Inflammatory macrophage (primary cell): ENCODE results near the gene FBN2.
A peak's percentile ranks its signal among the peaks of the same experiment; 100 is the strongest.

Experiments
- DNase-seq, 2 donors: peaks; one replicate each; pipeline ENCODE4 v3.0.0-alpha.2; 2020 to 2022

FBN2 gene

DNA sequence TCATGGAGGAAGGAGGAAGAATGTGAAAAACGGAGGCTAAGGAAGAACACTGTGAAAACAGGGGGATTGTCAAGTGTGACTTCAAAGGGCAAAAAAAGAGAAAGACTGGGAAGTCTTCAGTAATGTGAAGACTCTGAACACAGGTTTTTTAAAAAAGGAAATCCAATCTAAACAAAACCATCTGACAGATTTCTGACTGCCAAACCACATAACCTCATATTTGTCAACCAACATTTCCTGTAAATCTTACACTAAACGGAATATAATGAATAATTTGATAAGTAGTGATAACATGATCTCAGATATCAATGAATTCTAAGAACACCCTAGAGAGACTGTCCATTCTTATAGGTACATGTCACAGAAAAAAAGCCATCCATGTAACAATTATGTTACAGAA, 124.7 kb downstream of the FBN2 start:
- DNase-seq, result no peak

DNA sequence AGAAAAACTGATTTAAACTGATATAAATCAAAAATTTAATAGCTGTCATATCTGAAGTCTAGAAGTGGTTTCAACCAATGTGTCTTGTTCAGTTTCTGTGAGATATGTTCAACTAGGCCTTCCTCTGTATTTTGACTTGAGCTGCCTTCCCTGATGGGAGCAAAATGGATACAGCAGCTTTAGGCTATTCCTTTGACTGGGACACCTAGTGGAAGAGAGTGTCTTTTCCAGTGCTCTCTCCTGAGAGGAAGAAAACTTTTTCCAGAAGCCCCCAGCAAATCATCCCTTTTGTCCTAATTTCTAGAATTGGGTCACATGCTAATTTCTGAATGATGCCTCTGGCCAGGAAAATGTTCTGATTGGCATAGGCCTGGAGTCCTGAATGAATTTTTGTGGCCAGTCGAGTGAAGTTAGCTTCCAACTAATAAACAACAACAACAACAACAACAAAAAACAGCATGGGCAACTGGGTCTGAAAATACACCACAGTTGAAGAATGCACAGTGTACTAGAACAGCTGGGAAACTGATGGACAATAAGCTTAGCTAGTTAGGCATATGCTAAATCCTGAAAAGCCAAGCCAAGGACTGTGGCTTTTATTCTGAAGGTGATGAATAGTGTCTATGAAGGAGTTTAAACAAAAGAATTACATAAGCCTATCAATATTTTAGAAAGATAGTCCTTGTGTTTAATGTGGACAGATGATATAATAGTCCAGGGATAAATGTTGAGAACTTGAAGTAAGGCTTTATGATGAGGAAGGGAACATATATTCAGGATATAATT, 125.7 kb downstream of the FBN2 start:
- no peak for DNase-seq

DNA sequence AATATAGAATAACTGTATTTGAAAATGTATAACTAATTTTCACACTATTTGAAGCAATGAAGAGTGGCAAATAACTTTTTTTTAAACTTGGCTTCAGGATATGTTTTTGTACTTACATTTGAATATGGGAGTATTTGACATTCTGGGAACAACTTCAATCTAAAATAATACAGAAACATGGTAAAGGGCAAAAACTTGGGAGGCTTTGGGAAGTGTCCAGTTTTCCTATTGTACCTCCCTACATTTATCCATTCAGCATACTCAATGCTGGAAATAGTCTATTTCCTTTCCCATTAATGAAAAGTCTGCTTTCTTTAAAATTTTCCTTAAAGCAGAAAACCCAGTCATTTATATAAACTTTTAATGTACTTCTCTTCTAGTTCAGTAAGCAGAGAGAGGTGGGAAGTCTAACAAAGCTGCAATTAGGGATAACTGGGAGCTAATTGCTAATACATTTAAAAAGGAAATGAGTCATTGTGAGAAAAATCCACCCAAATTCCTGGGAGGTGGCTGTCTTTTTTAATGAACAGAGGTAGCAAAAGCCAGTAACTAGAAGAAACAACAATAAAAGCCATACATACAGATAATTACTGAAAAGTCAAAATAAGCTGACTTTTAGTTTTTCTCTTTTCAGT, 128.8 kb downstream of the FBN2 start:
- no peak for DNase-seq

DNA sequence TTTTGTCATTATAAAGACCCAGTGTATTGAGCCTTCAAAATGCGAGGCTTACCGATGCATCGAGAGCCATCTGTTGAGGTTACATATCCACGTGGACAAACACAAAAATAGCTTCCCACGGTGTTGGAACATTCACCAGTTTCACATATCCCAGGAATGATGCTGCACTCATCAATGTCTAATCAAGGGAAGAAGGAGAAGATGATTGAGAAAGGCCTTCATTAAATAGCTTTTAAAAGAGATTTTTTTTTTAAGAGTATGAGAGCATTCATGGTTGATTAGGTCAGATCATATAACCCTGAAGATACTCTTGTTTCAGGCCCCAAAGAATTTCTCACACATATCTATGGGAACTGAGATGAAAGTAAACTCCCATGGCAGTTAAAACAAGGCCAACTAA, 129.4 kb downstream of the FBN2 start:
- DNase-seq, result no peak

DNA sequence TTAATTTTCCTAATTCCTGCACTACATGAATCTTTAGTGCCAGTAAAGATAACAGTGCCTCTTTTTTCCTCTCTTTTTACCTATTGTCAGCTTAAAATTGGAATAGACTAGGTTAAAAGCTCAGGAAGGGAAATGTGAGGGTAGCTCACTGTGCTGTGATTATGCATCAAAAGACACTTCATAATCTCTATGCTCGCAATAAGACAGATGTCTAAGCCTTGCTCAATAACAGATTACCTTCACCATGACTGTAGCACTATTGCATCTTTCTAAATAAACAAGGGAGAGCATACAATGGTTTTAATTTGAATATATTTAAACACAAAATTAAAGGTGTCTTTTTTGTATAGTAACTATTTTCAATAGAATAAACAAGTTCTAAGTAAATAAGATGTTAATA, 130.1 kb downstream of the FBN2 start:
- no peak for DNase-seq

DNA sequence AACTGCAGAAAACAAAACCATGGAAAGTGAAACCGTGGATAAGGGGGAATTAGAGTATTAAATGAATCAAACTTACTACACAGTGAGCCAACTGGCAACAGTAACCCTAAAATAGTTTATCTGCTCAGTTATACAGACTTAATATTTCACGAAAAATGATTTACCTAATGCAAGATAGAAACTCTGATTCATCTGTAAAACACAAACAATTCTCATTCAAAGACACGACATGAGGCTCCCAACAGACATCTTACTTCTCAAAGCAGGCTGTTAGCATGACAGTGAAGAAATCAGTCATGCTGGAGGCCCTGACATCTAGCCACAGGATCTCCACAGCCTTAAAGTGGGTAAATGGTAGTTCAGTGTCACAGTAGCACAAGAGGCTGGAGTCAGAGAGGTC, 131.2 kb downstream of the FBN2 start:
- DNase-seq, result no peak

DNA sequence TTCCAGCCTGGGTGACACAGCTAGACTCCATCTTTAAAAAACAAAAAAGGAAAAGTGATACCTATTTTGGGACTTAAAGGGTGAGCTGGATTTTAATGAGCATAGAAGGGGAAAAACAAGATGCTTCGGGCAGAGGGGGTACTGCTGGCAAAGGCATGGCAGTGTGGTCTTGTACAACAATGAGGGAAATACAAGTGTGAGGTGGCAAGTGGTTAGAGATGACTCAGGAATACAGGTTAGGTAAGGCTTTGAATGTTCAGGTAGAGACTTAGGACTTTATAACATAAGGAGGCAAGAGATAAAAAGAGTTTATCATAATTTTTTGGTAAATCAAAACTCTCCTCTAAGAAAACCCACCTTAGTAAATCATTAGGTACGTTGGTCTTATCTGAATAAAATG, 132.9 kb downstream of the FBN2 start:
- no peak for DNase-seq

DNA sequence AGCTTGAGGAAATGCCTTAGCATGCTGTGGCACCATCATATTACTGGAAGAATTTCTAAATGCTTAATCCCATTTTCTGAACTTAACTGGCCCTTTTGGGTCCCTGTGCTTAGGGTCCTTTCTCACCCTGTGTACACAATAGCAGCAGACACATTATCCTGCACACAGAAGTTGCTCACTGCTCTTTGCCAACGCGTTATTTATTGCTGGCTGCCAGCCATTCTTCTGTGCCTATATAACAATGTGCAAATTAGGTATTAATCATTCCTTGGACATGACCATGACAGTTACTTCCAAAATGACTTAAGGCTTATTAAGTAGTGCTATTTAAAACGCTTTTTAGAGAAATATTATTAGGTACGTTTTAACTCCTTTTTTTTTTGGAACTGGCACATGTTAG, 134.7 kb downstream of the FBN2 start:
- DNase-seq, result no peak

DNA sequence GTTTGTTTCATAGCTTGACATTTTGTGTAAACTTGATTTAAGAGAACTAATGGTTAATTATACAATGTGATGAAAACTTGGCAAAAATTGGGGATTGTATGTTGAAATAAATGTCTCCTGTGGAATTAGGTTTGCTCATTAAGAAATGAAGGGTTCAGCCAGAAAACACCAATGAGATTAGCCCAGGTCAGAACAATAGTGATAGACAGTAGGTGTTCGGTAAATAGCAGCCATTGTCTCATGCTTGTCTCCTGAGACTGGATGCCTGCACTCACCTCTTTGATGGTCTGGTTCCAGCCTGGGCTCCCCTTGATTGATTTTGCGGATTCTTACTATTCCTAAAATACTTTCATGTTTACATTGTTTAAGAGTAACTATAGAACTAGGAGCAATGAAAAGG, 135.5 kb downstream of the FBN2 start:
- no peak for DNase-seq

DNA sequence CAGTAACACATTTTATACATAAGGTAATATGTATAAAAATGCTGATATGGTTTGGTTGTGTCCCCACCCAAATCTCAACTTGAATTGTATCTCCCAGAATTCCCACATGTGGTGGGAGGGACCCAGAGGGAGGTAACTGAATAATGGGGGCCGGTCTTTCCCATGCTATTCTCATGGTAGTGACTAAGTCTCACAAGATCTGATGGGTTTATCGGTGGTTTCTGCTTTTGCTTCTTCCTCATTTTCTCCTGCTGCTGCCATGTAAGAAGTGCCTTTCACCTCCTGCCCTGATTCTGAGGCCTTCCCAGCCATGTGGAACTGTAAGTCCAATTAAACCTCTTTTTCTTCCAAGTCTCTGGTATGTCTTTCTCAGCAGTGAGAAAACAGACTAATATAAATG, 137.3 kb downstream of the FBN2 start:
- DNase-seq, result peak; percentile 55 to 66

DNA sequence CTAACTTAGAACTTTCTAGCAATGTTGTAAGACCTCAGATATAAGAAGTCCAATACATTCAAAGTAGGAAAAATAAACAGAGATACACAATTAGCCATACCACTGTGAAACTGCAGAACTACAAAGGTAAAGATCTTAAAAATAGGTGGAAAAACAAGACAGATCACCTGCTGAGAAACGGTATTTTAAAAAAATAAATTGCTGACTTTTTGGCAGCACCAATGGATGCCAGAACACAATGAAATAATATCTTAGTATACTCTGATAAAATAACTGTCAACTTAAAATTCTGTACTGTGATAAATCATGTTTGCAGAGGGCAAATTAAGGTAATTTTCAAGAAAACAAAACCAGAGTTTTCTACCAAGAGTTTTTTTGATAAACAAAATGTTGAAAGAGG, 138.9 kb downstream of the FBN2 start:
- DNase-seq, result no peak

DNA sequence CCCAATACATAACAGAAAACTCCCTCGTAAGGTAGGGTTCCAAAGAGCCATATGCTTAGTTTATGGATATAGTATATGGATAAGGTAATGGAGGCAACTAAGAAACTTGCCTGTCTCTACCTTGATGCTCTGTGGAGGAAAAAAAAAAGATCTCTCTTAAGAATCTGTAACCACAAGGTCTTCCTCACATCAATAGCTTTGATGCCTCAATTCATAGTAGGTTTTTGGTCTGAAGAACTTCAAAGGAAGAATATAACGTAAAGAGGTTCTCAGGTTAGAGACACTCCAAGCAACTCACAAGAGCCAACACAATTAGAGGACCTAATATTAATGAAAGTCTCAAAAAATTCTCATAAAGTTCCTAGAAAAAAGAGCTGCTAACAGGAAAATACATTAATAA, 140.2 kb downstream of the FBN2 start:
- no peak for DNase-seq

DNA sequence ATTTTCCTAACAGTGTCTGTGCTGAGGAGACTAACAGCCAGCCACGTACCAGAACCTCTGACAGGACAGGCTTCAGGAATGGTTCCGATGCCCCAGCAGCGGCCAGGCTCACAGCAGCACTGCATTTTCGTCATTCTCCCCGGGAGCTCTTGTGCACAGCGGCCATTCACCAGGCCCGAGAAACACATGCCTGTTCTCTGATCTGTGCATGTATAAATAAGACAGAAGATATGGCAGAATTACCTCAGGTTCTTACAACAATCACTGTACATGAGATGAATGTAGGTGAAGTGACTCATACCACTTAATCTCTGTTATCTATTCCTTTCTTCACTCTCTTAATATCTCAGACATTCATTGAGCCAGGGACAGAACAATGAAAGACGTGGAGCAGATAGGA, 143.0 kb downstream of the FBN2 start:
- DNase-seq, result no peak

DNA sequence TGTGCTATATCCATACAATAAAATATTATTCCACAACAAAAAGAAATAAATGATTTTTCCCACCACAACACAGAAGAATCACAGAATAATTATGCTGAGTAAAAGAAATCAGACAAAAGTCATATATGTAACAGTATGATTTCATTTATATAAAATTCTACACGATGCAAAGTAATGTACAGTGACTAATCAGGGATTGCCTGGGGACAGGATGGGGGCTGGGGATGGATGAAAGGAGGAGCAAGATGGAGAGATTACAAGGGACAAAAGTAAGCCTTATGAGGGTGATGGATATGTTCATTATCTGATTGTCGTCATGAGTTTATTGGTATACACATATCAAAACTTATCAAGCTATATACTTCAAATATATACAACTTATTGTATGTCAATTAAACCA, 154.0 kb downstream of the FBN2 start:
- no peak for DNase-seq

DNA sequence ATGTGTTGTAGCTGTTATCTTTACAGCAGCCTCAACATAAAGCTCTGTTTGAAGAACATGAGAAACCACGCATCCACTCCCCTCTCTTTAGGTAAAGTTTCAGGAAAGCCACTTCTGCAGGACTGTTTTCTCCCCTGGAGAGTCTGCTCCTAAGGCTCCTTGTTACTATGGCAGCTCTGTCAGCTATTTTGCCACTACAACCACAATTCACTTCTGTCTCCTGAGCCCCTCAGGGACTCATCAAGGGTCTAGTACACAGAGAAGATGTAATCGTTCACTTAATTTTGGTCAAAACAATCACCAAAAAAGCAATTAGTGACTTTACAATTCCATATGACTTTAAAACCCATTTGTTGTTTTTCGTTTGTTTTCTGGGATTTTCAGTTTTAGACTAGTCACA, 157.7 kb downstream of the FBN2 start:
- DNase-seq, result no peak

DNA sequence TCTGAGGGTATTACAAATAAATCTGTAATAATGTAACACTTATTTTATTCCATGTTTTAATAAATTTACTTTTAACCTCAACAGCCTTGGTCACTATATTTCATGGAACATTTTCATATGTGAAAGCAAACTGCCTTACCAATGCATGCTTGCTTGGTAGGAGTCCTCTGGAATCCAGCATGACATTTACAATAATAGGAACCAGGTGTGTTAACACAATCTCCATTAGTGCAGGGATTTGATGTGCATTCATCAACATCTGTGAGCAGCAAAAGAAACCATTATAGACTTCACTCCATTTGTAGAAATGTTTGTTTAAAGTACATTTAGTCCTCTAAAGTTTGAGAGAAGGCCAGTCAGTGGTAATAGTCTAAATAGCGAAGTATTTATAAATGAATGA, 159.4 kb downstream of the FBN2 start:
- no peak for DNase-seq

DNA sequence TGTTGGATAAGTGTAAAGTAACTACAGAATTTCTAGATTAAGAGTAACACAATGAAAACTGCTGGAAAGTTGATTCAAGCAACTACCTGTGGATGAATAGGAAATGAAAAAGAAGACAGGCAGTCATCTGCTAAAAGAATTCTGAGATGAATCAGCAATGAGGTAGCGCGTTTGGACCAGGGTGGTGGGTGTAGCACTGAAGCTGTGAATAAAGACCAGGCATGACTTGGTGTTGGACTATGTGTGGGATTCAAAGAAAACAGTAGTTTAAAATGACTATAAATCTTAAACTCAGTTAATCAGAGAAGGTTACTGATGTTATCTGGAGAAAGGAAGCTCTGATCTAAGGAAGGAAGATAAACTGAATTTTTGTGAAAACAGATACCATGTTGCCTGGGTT, 159.8 kb downstream of the FBN2 start:
- DNase-seq, result no peak

DNA sequence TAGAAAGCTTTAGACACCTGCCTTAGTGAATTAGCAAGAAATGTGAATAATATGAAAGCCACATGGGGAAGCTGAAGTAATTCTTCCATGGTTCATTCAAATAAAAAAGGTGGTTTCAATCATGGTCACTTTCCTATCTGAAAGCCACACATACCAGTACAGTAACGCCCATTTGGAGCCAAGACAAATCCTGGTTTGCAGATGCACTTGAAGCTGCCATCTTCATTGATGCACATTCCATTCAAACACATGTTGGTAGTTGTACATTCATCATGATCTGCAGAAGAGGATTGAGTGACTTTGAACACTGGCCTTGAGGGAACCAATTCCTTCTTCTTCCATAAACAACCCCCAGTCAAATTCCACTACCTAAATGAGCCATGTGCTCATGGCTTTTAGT, 161.5 kb downstream of the FBN2 start:
- no peak for DNase-seq

DNA sequence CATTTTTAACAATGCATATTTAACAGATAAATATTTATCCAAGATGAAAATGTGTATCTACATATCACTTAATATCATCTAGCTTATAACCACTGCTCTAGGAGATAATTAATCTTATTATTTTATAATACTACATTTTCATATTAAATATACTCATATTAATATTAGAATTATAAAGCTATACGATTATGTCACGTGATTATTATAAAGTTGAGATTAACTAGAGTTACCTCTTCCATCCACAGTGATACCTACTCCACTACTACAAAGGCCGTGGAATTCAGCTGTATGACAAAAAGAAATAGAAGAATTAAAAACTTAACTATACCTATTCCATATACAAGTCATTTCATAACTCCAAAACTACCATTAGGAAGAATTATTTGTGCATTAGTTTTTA, 171.9 kb downstream of the FBN2 start:
- DNase-seq, result no peak

DNA sequence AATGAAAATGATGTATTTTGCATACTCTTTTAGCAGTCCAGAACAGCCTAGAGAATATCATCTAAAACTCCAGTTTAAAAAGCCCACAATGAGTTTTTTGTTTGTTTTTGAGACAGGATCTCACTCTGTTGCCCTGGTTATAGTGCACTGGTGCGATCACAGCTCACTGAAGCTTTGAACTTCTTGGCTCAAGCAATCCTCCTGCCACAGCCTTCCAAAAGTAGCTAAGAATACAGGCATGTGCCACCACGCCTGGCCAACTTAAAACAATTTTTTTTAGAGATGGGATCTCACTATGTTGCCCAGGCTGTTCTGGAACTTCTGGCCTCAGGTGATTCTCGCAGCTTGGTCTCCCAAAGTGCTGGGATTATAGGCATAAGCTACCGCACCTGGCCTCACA, 175.7 kb downstream of the FBN2 start:
- no peak for DNase-seq

DNA sequence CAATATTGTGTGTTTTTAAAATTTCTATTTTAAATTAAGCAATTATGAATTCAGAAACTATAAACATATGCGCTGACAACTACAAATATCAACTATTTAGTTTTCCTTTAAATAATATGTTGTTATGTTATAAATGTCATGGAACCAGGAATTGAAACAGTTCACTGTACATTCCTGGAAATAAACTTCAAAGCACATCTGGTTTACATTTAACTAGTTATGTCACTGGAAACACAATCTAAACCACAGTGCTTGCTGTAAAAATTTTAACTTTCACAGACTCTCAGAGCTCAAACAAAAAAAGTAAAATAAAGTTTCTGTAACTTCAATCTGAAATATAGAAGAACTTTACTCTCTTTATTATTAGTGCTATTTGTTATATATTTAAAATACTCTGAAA, 179.2 kb downstream of the FBN2 start:
- no peak for DNase-seq

DNA sequence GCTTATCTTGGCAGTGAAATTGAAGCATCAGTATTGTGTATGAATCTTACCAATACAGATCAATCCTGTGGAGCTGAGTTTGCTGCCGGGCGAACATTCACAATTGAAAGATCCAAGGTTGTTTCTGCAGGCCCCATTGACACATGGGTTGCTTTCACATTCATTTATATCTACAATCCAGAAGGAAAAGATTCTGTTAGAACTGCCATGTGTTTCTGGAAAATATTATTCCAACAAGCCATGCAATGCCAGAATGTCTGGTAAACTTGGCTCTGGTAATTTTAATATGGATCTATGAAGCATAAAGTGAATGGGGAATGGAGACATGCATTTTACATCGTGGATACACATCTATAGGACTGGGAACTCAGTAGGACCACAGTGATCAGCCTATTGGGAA, 180.8 kb downstream of the FBN2 start:
- no peak for DNase-seq

DNA sequence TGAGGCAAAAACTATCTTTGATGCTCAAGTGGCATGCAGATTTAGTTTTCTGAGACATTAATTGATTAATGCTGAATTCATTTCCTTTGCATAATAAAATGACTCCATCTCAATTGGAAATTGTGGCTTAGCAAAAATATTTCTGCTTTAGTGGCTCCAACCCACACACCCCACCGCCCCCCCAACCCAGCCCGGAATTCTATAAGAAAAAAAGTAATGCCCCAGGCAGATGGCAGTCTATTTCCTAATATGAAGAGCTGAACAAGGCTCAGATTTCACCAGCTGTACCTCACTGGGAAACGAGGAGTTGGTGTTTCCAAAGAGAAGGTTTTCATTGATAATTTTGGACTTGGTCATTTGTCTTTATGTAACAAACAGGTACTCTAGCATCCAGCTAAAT, 182.1 kb downstream of the FBN2 start:
- no peak for DNase-seq

DNA sequence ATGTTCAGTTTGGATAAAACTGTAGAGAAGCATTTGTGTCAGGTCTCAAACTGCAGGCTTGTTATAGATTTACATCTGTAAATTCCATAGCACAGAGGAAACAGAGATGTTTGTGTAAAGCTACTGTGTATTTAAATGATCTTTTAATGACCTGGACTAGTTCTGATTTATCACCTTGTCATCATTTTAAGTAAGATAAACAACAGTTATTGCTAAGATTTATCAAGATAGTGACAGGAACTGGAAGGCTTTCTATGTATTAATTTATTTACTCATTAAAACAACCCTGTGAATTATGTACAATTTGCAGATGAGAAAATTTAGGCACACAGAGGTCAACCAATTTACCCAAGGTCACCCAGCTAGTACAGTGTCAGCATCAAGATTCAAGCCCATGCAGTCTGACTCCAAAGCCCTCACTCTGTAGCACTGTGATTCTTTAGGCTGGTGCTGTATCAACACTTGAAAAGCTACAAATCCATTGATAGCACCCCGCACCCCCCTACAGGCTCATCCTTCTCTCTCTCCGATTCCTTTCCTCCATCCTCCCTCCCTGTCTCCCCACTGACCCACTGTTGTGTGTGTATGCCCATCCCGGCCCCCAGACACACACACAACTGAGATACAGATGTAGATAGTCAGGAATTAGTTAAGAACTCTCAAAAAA, 184.5 kb downstream of the FBN2 start:
- DNase-seq, result no peak
